MCF 10A (cell line): ENCODE measurements around the gene PGM2. TPM values are rescaled to one million over a fixed set of nuclear protein-coding genes. Genes with fewer than 3 reads are reported as not detected.

Experiments
- BruUV-seq: library from RNA; stranded (reverse); fragments of 400-500 nt; replicated peaks from 2 replicates; lab custom pipeline; 2021; lab: Mats Ljungman, UMichigan
- CTCF ChIA-PET: fragments of 300-600 bp; sonication (Branson Sonifier 250); formaldehyde crosslinking; extraction: SDS; loops from one replicate; lab custom pipeline; 2021; ENCODE audit warnings: antibody characterized with exemption, inconsistent platforms; lab: Yijun Ruan, JAX
- POLR2A ChIA-PET: fragments of 300-600, 350-650 bp; sonication (Branson Sonifier 250); formaldehyde crosslinking; extraction: SDS; loops from one replicate; lab custom pipeline; 2020; ENCODE audit warnings: antibody characterized with exemption, inconsistent platforms; lab: Yijun Ruan, JAX
- DNase-seq: peaks from one replicate; pipeline ENCODE4 v3.0.0-alpha.2; 2018; ENCODE audit not compliant: unreplicated experiment
- H3K27ac Mint-ChIP-seq: one replicate; pipeline ENCODE4 v1.8.0; 2022; ENCODE audit warnings: mild to moderate bottlenecking, low read depth, mixed read lengths; ENCODE audit not compliant: unreplicated experiment
- H3K27me3 Mint-ChIP-seq: one replicate; pipeline ENCODE4 v1.8.0; 2022; ENCODE audit warnings: mixed read lengths; ENCODE audit not compliant: insufficient read depth, unreplicated experiment
- H3K36me3 Mint-ChIP-seq: one replicate; pipeline ENCODE4 v1.8.0; 2022; ENCODE audit warnings: mild to moderate bottlenecking, moderate library complexity, mixed read lengths; ENCODE audit not compliant: insufficient read depth, unreplicated experiment
- H3K4me1 Mint-ChIP-seq: one replicate; pipeline ENCODE4 v1.8.0; 2022; ENCODE audit warnings: mixed read lengths; ENCODE audit not compliant: insufficient read depth, unreplicated experiment
- H3K4me3 Mint-ChIP-seq: one replicate; pipeline ENCODE4 v1.8.0; 2022; ENCODE audit warnings: mild to moderate bottlenecking, moderate library complexity, mixed read lengths; ENCODE audit not compliant: unreplicated experiment
- H3K9me3 Mint-ChIP-seq: one replicate; pipeline ENCODE4 v1.8.0; 2022; ENCODE audit warnings: mixed read lengths; ENCODE audit not compliant: unreplicated experiment
- CTCF ChIP-seq: fragments of 200-600 bp; IDR thresholded peaks from one replicate; pipeline ENCODE4 v1.8.0; 2022; ENCODE audit warnings: antibody characterized with exemption, mild to moderate bottlenecking; ENCODE audit not compliant: unreplicated experiment
- intact Hi-C: fragments of 100-400 bp; cut with micrococcal nuclease; formaldehyde crosslinking; loops from 2 replicates; pipeline ENCODE4 v1.14.1; 2022
- total RNA-seq: library from RNA; stranded (reverse); gene quantifications from 2 replicates; pipeline ENCODE4 v1.2.3, GENCODE V29; 2022

PGM2 gene
- total RNA-seq, 1 experiment from 2014 or later, result 27.9 TPM

DNA sequence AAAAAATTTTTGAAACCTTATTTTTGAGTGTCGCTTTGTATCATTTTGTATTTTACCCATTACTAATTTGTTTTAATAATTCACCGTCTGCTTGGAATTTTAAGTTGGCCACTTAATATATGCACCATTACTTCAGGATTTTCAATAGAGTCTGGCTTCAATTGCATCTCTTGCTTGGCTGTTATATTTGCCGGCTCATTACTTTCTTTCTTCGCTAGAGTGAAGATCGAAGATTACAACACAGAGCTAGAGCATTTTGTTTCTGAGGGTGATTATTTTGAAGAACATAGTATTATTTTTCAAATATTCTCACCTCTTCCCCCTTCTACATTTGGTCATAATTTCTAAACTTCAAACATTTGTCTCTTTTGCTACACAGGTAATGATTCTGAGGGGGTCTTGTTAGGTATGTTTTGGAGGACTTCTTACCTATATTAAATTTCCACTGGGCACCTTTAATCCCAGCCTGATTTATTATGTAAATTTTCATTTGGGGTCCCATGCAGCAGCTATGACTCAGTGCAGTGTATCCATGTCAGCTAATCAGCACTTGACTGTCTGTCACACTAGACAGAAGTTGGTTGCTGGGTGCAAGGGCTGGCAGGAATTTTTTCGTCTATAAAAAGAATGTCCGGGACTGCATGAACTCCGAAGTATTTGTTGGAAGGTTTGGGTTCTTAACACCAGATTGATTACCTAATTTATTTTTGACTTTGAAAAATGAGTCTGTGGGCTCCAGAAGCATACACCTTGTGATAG is 83.0 kb downstream of the PGM2 start:
- intact Hi-C loops, result no loop called here
- BruUV-seq, result no TSS peak
- POLR2A ChIA-PET, result interaction anchor here (1.2 to 1.4 kb wide), 2 partner anchors 67 to 84 kb away, joined by 3 to 6 read pairs; partner anchors contain the start of gene PGM2
- no peaks in the 10 kb centered on the region for H3K36me3 Mint-ChIP-seq
- H3K4me1 Mint-ChIP-seq, result peaks cover 8% of the 10 kb centered on the region
- H3K9me3 Mint-ChIP-seq, result no peaks in the 10 kb centered on the region
- TF ChIP-seq CTCF, result no peak
- CTCF ChIA-PET, result interaction anchor here (0.6 kb wide), 1 partner anchor 75 kb away, joined by 3 read pairs; no protein-coding TSS in a partner anchor
- no peak for DNase-seq
- no peaks in the 10 kb centered on the region for H3K27me3 Mint-ChIP-seq
- no peak overlapping the region for H3K4me3 Mint-ChIP-seq
- H3K27ac Mint-ChIP-seq, result no peak overlapping the region

GRCh38 chr4:37910091-37910486 is 83.6 kb downstream of the PGM2 start:
- no peak overlapping the region for H3K27ac Mint-ChIP-seq
- no TSS peak for BruUV-seq
- no peak for DNase-seq
- H3K4me1 Mint-ChIP-seq, result peaks cover 8% of the 10 kb centered on the region
- POLR2A ChIA-PET, result interaction anchor here (1.2 kb wide), 1 partner anchor 67 kb away, joined by 3 read pairs; no protein-coding TSS in a partner anchor
- no peaks in the 10 kb centered on the region for H3K36me3 Mint-ChIP-seq
- CTCF ChIA-PET, result interaction anchor here (0.6 kb wide), 1 partner anchor 76 kb away, joined by 3 read pairs; no protein-coding TSS in a partner anchor
- H3K27me3 Mint-ChIP-seq, result no peaks in the 10 kb centered on the region
- TF ChIP-seq CTCF, result no peak
- intact Hi-C loops, result no loop called here
- H3K9me3 Mint-ChIP-seq, result no peaks in the 10 kb centered on the region
- no peak overlapping the region for H3K4me3 Mint-ChIP-seq

Other genes with a start within 250 kb of the PGM2 start
- gene RELL1, start 140.3 kb upstream of the PGM2 start, total RNA-seq, result 28.6 and 34.0 TPM in 2 replicates
- gene TBC1D1, start 64.4 kb downstream of the PGM2 start, total RNA-seq, result 36.0 and 39.5 TPM in 2 replicates
- gene PTTG2, start 133.7 kb downstream of the PGM2 start, total RNA-seq, result not detected in 2 replicates